OCI-LY1 (cell line): ENCODE measurements around the gene MFSD6.

Experiments
- CTCF ChIP-seq: fragments of 200-600 bp; sonication (generic), shearing (Covaris generic); IDR thresholded peaks from 2 replicates; pipeline ENCODE4 v1.5.1; 2017; ENCODE audit warnings: mild to moderate bottlenecking, antibody characterized with exemption, low read length, moderate library complexity, mixed read lengths
- EZH2 ChIP-seq: fragments of 200-600 bp; sonication (generic), shearing (Covaris generic); IDR thresholded peaks from 2 replicates; pipeline ENCODE4 v1.8.0; 2017; ENCODE audit warnings: borderline replicate concordance, mixed run types, mild to moderate bottlenecking, antibody characterized with exemption, low read length, moderate library complexity, mixed read lengths

- TF ChIP-seq CTCF, result no peak
- TF ChIP-seq EZH2, result no peak
These were observed 93.1 kb downstream of the MFSD6 start for GRCh38 chr2:190501231-190501630.
